ENCODE measurements around the gene ZNF618.
A peak's percentile ranks its signal among the peaks of the same experiment; 100 is the strongest.
"Not testable (repeated sequence)": the region's sequence is repeated elsewhere in the genome, so short reads cannot be mapped to it uniquely, and the experiment has no call there.

ZNF618 gene

DNA sequence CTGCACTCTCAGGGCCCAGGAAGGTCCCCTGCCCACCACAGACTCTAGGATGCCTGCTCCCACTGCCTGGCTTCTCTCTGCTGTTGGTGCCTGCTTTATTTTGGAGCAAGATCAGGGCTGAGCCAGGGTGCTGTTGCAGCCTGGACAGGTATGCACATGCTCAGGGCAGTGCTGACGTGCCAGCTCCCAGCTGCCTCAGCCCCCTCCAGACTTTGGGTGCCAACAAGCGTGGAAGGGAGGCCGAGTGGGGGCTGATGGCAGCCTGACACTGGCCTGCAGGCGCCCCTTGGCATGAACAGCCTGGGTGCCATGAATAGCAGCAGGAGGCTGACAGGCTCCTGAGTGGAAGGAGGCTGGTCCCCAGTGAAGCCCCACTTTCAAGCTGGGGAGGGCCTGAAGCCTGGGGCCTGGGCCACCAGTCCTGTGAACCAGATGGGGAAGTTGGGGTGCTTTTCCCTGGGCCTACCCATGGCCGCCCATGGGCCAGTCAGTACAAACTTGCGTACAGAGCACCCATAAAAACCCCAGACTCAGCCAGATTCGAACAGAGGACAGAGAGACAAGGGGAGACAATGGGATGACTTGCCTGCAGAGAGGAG is 195.2 kb downstream of the ZNF618 start:
- DNase-seq, result no peak

DNA sequence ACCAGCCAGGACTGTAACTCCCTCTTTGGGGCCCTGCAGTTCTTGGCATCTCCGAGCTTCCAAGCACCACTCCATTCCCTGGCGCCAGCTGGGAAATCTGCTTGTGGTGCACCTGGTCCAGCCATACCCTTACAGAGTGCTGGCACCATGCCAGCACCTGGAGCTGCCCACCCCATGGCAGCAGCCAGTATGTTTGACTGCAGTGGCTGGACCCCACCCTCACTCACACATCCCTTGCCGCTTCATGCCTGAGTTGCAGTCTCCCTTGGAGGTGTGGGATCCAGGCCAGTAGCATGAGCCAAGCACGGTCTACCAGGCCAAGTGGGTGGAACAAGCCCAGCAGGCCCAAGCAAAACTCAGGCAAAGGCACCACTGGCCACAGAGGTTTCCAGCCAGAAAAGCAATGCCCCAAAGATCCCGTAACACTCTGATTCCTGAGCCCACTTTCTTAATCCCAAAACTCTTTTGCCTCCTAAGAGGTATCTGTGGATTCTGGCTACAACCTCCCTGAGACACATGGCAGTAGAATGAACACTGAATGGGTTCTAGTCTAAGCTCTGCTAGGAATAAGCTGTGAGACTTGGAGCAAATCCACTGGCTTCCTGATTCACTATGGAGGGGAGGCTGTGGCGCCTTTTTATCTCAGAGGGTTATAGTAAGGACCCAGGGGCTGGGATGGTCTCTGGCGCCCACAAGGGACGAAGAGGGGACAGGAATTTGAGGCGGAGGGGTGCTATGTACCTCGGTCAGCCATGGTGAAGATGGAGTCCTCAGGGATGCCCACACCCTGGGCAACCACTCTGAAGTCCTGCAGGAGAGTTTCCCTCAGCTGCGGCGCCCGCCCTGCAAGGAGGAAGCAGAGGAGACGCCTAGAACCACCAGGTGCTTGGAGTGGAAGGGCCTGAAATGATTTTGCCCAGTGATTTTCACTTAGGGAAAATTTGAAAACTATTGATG is 196.4 kb downstream of the ZNF618 start:
- DNase-seq, result no peak

DNA sequence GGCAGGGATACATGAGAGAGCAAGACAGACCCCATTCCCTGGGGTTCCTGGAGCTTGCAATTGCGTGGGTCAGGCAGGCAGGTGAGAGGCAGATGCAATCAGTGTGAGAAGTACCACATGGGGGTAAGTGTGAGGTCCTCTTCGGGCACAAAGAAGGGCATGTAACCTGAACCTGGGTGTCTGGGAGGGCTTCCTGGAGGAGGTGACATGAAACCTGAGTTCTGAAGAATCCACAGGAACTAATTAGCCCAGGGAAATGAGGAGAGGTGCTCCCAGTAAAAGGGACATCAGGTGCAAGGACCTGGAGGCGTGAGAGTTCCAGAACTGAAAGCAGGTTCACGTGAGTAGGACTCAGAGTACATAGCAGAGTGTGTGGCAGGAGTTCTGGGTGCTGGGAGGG is 199.5 kb downstream of the ZNF618 start:
- no peak for DNase-seq

DNA sequence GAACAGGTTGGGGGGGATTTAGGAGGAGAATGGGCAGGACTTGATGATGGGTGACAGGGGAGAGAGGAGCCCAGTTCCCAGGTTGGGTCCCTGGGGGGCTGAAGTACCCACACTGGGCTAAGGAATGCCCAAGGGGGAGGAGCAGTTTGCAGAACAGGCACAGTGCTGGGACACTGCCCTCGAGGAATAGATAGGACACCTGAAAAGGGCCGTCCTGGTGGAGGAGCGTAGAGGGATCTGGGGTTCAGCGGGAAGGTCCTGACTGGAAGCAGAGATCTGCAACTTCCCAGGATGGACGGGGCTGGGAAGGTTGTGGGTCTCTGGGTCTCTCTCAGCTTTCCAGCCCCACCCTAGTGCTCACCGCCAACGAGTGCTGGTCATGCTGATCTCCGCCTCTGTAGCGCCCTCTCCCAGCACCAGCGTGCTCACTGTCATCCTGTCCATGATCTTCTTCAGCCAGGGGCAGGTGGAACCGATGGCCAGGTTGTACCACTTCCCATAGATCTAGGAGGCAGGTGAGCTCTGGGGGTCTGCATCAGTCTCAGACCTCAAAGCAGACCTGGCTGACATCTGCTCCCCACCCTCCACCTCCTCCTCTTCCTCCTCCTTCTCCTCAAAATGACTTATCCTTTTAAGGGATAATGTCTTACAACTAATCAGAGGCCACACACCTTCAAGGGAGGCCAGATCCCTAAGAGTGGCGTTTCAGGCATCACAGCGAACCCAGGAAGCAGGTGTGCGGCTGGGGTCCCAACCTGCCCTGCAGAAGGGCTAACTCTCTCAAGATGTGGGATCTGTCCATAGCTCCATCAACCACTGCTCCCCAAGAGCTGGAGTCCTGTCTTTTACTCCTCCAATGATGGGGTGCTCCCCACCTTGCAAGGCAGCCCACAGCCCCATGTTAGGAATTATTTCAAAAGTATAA is 200.4 kb downstream of the ZNF618 start:
- no peak for DNase-seq

DNA sequence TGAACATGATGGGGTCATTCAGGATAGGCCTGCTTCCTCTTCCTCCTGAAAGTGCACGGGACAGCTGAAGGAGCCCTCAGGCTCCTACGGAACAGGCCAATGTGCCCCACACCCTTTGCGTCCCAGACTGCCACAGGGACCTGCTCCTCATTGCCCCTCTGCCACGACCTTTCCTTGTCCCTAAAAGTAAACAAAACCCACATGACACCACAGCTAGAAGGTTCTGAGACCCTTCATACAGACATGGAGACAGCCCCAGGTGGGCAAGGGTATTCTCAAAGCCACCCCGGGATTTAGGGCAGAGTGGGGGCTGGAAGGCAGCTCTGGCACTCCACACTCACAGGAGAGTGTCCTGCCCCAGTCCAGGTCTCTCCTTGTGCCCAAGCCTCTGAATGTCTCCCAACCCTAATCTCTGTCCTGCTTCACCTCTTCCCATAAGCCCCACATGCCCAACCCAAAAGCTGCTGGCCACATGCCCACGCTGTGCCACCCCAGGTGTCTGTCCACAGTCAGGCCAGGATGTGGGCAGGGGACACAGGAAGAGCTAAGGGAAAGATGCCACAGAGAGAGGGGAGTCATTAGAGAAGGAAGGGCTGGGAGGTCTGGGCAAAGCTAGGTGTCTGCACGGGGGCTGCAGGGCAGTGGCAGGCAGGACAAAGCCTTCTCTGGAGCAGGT is 201.2 kb downstream of the ZNF618 start:
- no peak for DNase-seq

DNA sequence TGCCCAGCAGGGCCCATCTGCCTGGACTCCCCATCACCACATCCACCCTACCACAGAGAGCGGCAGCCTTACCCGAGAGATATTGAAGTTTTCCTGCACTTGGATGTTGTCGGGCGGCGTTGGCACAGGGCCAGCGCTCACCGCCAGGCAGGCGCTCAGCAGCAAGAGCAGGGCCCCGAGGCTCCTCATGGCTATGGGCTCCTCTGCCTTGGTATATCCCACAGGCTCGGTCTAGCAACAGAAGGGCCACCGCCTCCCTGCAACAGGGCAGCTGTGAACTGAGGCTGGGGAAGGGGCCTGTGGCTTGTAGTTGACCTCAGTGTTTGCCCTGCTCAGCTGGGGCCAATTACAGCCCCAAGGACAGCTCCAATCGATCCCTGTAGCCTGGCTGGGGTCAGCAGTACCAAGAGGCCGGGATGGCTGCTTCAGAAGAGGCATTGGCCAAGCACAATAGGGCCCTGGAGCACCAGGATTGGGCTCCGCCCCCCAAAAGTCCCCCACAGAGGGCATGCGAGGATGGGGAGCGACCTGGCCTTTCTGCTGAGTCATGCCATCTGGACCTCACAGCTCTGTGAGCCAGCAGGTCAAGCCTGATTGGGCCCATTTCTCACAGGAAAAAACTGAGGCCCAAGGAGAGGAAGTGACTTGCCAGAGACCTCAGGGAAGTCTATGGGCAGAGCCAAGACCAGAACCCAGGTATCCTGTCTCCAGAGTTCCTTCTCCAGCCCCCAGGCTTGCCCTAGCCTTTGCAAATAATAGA is 202.1 kb downstream of the ZNF618 start, which contains the start of gene AMBP:
Gene AMBP, minus strand, starts transcription at position 280 of the 760 bp plus-strand sequence. Its CDS starts 91 bp downstream, at position 189.
- no peak for DNase-seq

DNA sequence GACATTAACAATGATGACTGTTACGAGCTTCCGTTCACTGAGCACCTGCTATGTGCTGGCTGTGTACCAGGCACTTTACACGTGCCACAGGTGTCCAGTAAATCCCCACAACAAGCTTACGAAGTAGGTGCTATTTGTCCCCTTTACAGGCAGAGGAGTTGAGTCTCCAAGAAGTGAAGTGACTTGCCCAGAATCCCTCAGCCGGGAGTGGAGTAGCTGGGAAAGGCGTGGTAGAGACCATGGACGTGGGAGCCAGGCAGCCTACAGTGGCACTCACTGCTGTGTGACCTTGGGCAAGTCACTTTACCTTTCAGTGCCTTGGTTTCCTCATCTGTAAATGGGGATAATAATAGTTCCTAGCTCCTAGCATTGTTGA is 202.7 kb downstream of the ZNF618 start:
- DNase-seq, result no peak

DNA sequence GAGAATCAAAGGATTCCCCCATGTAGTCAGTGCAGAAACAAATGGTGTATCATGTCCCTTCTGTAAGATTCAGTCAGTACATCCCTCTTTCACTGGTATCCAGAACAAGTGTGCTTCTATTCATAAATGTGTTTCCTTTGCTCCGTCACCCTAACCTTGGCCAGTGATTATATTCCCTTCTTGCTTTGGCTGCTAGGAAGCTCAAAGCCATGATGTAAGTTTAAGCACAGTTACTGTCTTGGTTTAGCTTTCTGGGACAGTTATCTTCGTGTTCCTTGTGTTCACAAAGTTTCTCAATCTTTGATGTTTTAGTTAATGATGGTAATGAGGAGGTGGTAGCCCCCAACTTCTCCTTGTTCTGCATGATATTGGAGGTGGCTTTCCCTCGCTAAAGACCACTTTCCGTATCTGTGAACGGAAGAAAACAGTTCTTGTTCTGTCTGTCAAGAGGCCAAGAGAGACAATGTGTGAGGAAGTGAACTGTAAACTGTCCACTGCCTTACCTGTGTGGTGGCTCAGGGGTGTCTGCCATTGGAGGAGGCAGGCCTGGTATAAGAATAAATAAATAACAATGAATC is 204.2 kb downstream of the ZNF618 start:
- DNase-seq, result no peak

DNA sequence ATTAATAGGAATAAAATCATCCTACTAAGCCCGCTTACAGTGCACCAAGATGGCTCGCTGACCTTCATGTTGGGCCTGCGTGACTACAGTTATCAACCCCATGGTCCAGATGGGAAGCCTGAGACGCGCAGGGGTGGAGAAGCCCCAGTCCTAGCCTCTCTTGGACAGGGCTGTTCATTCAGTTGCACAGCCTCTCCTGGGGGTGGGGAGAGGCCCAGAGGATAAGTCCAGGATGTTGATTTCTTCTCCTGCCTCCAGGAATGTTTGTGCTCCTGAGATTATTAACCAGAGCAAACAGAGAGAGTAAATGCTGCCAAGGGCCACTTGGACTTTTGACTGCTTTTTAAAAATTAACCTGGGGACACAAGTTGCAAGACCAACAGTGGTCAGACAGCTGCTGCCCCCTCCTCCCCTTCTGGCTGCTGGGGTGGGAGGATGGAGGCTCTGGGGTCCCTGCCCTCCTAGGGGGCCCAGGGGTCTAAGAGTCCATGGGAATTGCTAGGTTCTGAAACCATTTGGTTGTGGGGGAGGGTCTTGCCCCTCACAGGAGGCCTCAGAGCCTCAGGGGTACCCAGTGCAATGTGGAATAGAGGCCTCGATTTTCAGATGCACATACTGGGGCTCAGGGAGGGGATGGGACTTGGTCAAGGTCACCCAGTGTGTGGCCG is 204.8 kb downstream of the ZNF618 start:
- DNase-seq, result no peak

DNA sequence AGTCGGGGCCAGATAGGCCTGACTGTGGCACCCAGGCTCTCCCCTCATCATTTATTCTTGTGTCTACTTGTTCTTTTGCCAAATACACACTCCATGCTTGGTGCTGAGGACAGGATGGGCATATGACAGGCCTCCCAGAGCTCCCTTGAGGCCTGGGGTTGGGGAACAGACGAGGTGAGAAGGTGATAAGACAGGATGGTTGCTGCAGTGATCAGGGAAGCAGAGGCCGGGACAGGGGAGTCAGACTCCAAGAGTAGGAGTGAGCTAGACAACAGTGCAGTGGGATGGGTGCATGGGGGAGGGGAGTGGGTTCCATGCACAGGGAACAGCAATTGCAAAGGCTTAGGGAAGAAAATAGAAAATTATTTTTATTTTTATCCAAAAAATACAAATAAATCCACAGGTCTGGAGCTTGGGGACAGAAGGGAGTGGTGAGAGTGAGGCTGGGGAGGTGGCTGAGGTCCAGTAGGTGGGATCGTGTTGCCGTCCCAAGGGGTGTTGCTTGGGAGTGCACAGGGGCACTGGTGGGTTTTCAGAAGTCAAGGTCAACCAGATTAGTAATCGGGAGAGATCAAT is 205.4 kb downstream of the ZNF618 start:
- no peak for DNase-seq

DNA sequence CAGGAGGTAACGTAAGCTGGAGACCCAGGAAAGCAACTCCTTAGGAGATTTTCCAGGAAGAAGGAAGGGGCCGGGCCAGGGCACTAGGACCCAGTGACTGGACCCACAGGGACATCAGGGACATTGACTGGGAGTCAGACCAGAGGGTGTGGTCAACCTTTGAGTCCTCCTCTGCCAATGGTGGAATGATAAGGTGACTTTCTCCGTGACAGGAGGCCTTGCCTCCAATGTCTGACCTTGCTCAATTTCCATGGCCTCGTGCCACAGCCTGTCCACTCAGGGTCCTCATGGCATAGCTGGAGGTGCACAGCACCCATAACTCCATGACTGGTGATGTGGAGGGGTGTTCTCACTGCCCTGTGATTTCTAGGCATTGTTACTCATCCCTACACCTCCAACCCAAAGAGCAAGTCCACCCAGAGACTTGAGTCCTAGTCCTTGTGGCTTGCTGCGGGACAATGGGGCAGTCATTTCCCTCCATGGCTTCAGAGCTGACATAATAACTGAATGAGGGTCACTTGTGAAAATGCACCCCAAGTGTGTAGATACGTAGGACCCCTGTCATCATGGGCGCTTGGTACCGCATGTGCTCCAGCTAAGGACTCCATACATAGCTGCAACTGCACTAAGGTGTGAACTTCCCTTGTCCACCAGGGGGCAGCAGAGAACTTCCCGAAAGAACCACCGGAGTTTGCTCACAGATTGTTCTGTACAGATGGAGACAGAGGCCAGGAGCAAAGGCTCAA is 206.1 kb downstream of the ZNF618 start:
- peak; percentile 69 for DNase-seq

DNA sequence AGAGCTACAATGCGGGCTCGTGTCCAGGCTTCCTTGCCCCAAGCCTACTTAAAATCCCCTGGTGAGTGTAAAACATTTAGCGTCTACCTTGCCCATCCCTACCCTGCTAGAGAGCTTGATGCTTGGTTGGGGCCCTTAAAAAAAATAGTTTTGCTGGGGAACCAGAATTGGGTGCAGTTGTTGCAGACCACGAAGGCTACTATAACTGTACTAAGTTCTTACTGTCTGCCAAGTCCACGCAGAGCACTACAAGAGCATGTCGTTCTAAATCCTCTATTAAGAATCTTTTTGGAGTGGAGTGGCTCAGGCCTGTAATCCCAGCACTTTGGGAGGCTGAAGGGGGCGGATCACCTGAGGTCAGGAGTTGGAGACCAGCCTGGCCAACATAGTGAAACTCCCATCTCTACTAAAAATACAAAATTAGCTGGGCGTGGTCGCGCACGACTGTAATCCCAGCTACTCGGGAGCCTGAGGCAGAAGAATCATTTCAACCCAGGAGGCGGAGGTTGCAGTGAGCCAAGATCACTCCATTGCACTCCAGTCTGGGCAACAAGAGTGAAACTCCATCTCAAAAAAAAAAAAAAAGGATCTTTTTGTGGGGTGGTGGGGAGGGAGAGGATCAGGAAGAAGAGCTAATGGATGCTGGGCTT is 206.8 kb downstream of the ZNF618 start:
- DNase-seq, result not testable (repeated sequence)

DNA sequence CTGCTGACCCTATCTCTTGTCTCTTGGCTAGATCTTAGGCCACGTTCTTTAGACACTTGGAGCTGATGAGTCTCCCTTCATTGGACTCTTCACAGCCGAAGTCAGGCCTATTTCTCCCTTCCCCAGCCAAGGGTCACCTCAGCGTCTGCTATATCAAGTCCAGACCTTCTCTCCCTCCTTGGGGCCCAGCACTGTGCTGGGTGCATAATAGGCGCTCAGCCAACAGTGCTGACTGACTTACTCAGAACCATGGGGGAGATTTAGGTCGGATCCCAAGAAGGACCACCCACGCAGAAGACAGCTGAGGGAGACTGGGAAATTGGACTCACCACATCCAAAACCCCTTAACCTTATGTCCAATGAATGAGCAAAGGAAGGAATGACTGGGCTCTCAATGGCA is 207.6 kb downstream of the ZNF618 start:
- DNase-seq, result no peak

DNA sequence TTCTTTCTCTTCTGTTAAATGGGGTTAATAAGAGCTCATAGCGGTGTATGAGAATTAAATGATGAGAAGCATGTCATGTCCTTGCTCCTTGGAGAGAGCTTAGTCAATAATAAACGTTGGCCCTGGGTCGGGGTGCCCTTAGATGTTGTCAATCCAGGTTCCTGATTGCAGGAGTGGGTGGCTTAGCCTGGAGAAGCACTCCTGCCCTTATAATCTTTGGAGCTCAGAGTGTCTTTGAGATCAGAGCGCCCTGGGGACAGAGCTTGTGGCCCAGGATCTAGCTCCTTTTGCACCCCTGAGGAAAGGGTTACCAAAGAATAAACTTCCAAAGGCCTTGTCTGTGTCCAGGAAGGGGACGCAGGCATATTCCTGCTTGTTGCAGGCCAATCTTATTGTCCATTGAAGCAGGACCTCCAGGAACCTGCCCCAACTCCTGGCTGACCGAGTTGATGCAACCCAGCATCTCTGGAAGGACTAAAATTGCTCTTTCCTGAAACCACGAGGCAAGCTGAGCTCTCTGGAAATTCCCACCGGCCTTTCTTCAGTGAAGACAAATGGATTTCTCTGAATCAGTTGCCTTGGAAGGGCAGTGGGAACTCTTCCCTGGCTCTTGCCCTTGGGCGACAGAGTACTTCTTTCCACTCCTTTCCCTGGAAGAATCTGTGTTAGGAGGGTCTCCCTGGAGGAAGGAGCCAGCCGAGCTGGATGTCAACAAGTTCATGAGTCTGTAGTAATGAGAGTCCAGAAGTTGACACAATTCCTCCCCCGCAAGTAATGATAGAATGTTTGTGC is 208.4 kb downstream of the ZNF618 start:
- no peak for DNase-seq

DNA sequence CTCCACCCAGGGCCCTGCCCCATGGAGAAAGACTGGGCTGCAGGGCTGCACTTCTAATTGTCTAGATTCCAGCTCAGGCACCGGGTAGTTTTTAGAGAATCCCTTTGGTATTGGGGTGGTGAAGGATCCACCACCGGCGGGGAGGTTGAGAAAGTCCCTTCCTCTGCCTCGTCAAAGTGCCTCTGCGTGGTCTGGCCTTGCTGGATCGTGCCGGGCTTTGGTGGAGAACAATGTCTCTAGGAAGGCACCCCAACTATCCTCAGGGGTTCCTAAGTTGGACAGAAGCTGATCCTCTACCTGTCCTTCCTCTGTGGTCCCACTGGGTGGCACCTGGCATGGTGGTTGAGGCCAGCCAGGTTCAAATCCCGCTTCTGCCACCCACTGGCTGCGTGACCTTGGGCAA is 209.3 kb downstream of the ZNF618 start:
- DNase-seq, result no peak

DNA sequence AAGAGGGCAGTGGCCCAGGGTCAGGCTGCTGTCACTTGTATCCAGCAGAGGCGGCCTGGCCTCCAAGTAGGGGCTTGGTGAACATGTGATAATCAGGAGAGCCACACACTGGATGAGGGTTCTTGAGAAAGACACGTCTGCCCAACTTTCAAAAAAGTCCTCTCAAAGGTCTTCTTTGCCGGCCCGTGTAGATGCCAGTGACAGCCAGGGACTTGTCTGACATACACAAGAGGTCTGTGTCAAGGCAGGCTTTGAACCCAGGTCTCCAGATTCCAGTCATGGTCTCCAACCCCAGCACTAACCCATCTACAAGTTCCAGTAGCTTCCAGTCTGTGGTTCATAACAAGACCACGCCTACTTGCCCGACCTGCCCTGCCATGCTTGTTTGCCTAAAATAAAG is 209.9 kb downstream of the ZNF618 start:
- no peak for DNase-seq

DNA sequence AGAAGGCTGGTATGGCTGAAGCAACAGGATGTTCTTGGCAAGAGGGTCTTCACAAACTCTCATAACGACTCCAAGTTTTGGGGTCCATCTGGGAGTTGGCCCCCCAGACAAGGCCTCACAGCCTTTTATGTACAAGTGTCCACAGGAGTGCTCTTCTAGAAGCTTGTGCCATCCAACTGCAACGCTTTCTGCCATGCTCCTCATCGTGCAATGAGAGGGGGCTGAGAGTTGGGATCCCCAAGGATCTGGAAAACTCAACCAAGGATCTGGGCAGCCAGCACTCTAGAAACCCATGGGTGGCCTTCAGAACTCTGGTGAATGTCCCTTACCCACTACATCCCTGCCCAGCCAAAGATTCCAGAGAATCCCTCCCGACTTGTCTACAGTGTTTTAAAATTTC is 210.5 kb downstream of the ZNF618 start:
- DNase-seq, result no peak

DNA sequence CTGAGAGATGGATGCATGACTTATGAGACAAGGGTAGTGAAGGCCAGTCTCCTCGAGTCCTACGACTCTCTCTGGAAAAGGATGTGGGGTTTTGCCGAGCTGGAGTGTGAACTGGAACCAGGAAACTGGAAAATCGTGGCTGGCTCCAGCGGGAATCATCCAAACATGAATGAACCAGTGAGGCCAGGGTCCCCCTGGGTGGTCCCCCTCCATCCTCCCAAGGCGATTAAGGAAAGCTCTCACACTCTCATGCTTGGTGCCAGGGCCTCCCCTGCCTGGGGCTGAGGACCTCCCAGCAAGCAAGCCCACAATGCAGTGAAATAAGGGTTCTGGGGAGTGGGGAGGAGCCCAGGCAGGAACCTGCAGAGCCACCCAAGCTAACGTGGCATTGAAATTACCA is 211.6 kb downstream of the ZNF618 start:
- no peak for DNase-seq
